Lung (tissue), 12 donors: ENCODE results near the gene MAP3K4. TPM values are rescaled to one million over a fixed set of nuclear protein-coding genes. Genes with fewer than 3 reads are reported as not detected.

ENCODE experiments used
- ATAC-seq: fragments of 200-7000 bp; cut with Tn5 transposase; one replicate; pipeline ENCODE4 v1.9.1; 2020; ENCODE audit warnings: moderate number of reproducible peaks; ENCODE audit not compliant: insufficient read depth, low FRiP score
- DNase-seq, 3 donors: peaks; one replicate each; pipeline ENCODE4 v3.0.0-alpha.2; 2013 to 2017
- H3K27ac ChIP-seq, 2 donors: one replicate each; pipeline ENCODE4 v1.5.1; 2013; ENCODE audit warnings: mild to moderate bottlenecking in 2 of 2, moderate library complexity in 2 of 2, control low read depth in 1 of 2, inconsistent platforms in 1 of 2, low read depth in 1 of 2, low read length in 1 of 2
- H3K27me3 ChIP-seq, 3 donors: one replicate each; pipeline ENCODE4 v1.5.1; 2013; ENCODE audit warnings: low read length in 2 of 3; ENCODE audit not compliant: control insufficient read depth in 3 of 3, insufficient read depth in 3 of 3
- H3K36me3 ChIP-seq, 4 donors: one replicate each; pipeline ENCODE4 v1.5.1; 2013; ENCODE audit warnings: low read length in 4 of 4, mild to moderate bottlenecking in 1 of 4, moderate library complexity in 1 of 4; ENCODE audit not compliant: control insufficient read depth in 4 of 4, insufficient read depth in 4 of 4
- H3K4me1 ChIP-seq, 5 donors: one replicate each; pipeline ENCODE4 v1.5.1; 2013; ENCODE audit warnings: low read length in 5 of 5, mild to moderate bottlenecking in 2 of 5, moderate library complexity in 1 of 5; ENCODE audit not compliant: control insufficient read depth in 5 of 5, insufficient read depth in 5 of 5
- H3K4me3 ChIP-seq: one replicate; pipeline ENCODE4 v1.5.1; 2013; ENCODE audit warnings: mild to moderate bottlenecking, control low read depth, moderate library complexity
- H3K9ac ChIP-seq, 2 donors: one replicate each; pipeline ENCODE4 v1.5.1; 2013; ENCODE audit warnings: low read length in 2 of 2, control low read depth in 1 of 2; ENCODE audit not compliant: insufficient read depth in 1 of 2
- H3K9me3 ChIP-seq, 4 donors: one replicate each; pipeline ENCODE4 v1.5.1; 2013; ENCODE audit warnings: low read length in 3 of 4, mild to moderate bottlenecking in 1 of 4, moderate library complexity in 1 of 4; ENCODE audit not compliant: control insufficient read depth in 4 of 4, insufficient read depth in 3 of 4
- CTCF ChIP-seq: IDR thresholded peaks from 2 replicates; pipeline ENCODE4 v1.5.1; 2012; ENCODE audit warnings: mild to moderate bottlenecking; ENCODE audit errors: control extremely low read depth, extremely low read depth
- WGBS, 2 donors: extraction: QIAGEN DNeasy Blood & Tissue Kit; methylation state at CpG; one replicate each; pipeline ENCODE4 v1.1.7; 2013; 5-methylcytosine and 5-hydroxymethylcytosine counted together
- polyA plus RNA-seq, 2 donors: library from polyadenylated mRNA; stranded (reverse); fragments of 200-250 nt; gene quantifications; one replicate each; pipeline ENCODE4 v1.2.1, GENCODE V29; 2013
- total RNA-seq, 2 donors: library from RNA; depleted of rRNA in 1 of 2; stranded (reverse); fragments of >200 nt in 1 of 2; gene quantifications; one replicate each; pipeline ENCODE4 v1.2.1, GENCODE V29; 2014 to 2021
- donor health status: control.
- donor health status: control.
- donor health status: Bipolar disorder and iron deficiency.
- donor health status: healthy.
- donor health status: DM: yes; HTN: yes; CAD: no.

The MAP3K4 gene
- total and polyA plus RNA-seq, 4 donors: 8.6 to 56.8 (median 29.9) TPM

- Histone ChIP-seq H3K36me3 (peaks cover 0 to 11% (median 9%) of the 10 kb centered on the region in 4 donors), H3K27me3 (no peaks in the 10 kb centered on the region), H3K4me1 (peaks cover 0 to 14% (median 10%) of the 10 kb centered on the region in 5 donors), H3K27ac (no peak overlapping the region), H3K4me3 (no peak overlapping the region), H3K9me3 (no peaks in the 10 kb centered on the region), H3K9ac (no peak overlapping the region)
- no peak for ATAC-seq
- 96 to 97% methylated on average over 3 of the region's 3 CpGs for WGBS, 2 donors
- TF ChIP-seq CTCF: no peak
- no peak for DNase-seq
Observed at GRCh38 chr6:161035981-161036263, 44.4 kb downstream of the MAP3K4 start.

- peaks cover 0 to 14% (median 7%) of the 10 kb centered on the region in 5 donors for H3K4me1 ChIP-seq
- H3K36me3 ChIP-seq: peaks cover 3 to 14% (median 12%) of the 10 kb centered on the region in 4 donors
- H3K27me3 ChIP-seq: no peaks in the 10 kb centered on the region
- no peak for TF ChIP-seq CTCF
- DNase-seq: no peak
- no peaks in the 10 kb centered on the region for H3K9me3 ChIP-seq
- peak overlapping the region in 1 of 2 donors; percentile 76 for H3K27ac ChIP-seq
- ATAC-seq: no peak
- H3K4me3 ChIP-seq: no peak overlapping the region
- no peak overlapping the region for H3K9ac ChIP-seq
- 82 to 91% methylated on average over 2 of the region's 2 CpGs for WGBS, 2 donors
Observed at GRCh38 chr6:161037873-161038228, 46.3 kb downstream of the MAP3K4 start.

- Histone ChIP-seq H3K4me3 (no peak overlapping the region), H3K9me3 (no peaks in the 10 kb centered on the region), H3K27ac (peak overlapping the region; percentile 13 to 76), H3K4me1 (peaks cover 0 to 14% (median 7%) of the 10 kb centered on the region in 5 donors), H3K36me3 (peaks cover 3 to 14% (median 12%) of the 10 kb centered on the region in 4 donors), H3K27me3 (no peaks in the 10 kb centered on the region), H3K9ac (no peak overlapping the region)
- TF ChIP-seq CTCF: no peak
- peak; percentile 84 to 95 (median 91) for DNase-seq
- WGBS, 2 donors: 76 to 89% methylated on average over 3 of the region's 3 CpGs
- peak; percentile 36 for ATAC-seq
Observed at GRCh38 chr6:161038229-161039031, 46.9 kb downstream of the MAP3K4 start.
